GM23338 (cell line): ENCODE data around the gene SIAH1. TPM values are rescaled to one million over a fixed set of nuclear protein-coding genes. Genes with fewer than 3 reads are reported as not detected.
A peak's percentile ranks its signal among the peaks of the same experiment; 100 is the strongest.

Experiments
- ATAC-seq: fragments of 200-7000 bp; cut with Tn5 transposase; 3 replicates; pipeline ENCODE4 v1.9.1; 2020
- DNase-seq: peaks from one replicate; pipeline ENCODE4 v3.0.0-alpha.2; 2015; ENCODE audit warnings: low spot score
- H2AFZ ChIP-seq: fragments of 200-600 bp; sonication (generic); 2 replicates; pipeline ENCODE4 v1.8.0; 2016; ENCODE audit warnings: antibody characterized with exemption, mild to moderate bottlenecking, moderate library complexity
- H3F3A ChIP-seq: fragments of 200-600 bp; sonication (generic); replicated peaks from 2 replicates; pipeline ENCODE4 v1.8.0; 2017; ENCODE audit warnings: antibody characterized with exemption, mixed run types, low read depth
- H3K27ac ChIP-seq: fragments of 200-600 bp; sonication (generic); 2 replicates; pipeline ENCODE4 v1.6.1; 2016; ENCODE audit warnings: low read depth
- H3K27me3 ChIP-seq: fragments of 200-600 bp; sonication (generic); 2 replicates; pipeline ENCODE4 v1.8.0; 2016; ENCODE audit warnings: mild to moderate bottlenecking, mixed run types, moderate library complexity; ENCODE audit not compliant: insufficient read depth
- H3K36me3 ChIP-seq: fragments of 200-600 bp; sonication (generic); 2 replicates; pipeline ENCODE4 v1.8.0; 2016; ENCODE audit warnings: mild to moderate bottlenecking; ENCODE audit not compliant: insufficient read depth
- H3K4me1 ChIP-seq: fragments of 200-600 bp; sonication (generic); 2 replicates; pipeline ENCODE4 v1.8.0; 2016; ENCODE audit warnings: mild to moderate bottlenecking, moderate library complexity; ENCODE audit not compliant: insufficient read depth
- H3K4me2 ChIP-seq: fragments of 200-600 bp; sonication (generic); 2 replicates; pipeline ENCODE4 v1.7.1; 2017; ENCODE audit warnings: mixed run types
- H3K4me3 ChIP-seq: fragments of 200-600 bp; sonication (generic); 2 replicates; pipeline ENCODE4 v1.6.1; 2016; ENCODE audit warnings: mixed run types
- H3K79me2 ChIP-seq: fragments of 200-600 bp; sonication (generic); replicated peaks from 2 replicates; pipeline ENCODE4 v1.8.0; 2017; ENCODE audit warnings: mild to moderate bottlenecking; ENCODE audit not compliant: insufficient read depth
- H3K9me2 ChIP-seq: fragments of 200-600 bp; sonication (generic); 2 replicates; pipeline ENCODE4 v1.8.0; 2017; ENCODE audit not compliant: insufficient read depth
- H4K20me1 ChIP-seq: fragments of 200-600 bp; sonication (generic); replicated peaks from 2 replicates; pipeline ENCODE4 v1.8.0; 2017; ENCODE audit warnings: mild to moderate bottlenecking; ENCODE audit not compliant: insufficient read depth
- H3K27ac Mint-ChIP-seq: 2 replicates; pipeline ENCODE4 v1.8.0; 2020; ENCODE audit warnings: inconsistent platforms, mild to moderate bottlenecking, moderate library complexity, mixed read lengths
- H3K27me3 Mint-ChIP-seq: 3 replicates; pipeline ENCODE4 v1.8.0; 2022; ENCODE audit warnings: low read depth, mild to moderate bottlenecking, moderate library complexity, mixed read lengths, inconsistent platforms; ENCODE audit not compliant: insufficient read depth, poor library complexity
- H3K36me3 Mint-ChIP-seq: 3 replicates; pipeline ENCODE4 v1.8.0; 2021; ENCODE audit warnings: low read depth, mild to moderate bottlenecking, inconsistent platforms, moderate library complexity, mixed read lengths
- H3K4me1 Mint-ChIP-seq: 3 replicates; pipeline ENCODE4 v1.8.0; 2020; ENCODE audit warnings: mild to moderate bottlenecking, inconsistent platforms, mixed read lengths
- H3K4me3 Mint-ChIP-seq: 3 replicates; pipeline ENCODE4 v1.8.0; 2021; ENCODE audit warnings: moderate library complexity, mild to moderate bottlenecking, inconsistent platforms, mixed read lengths
- H3K9me3 Mint-ChIP-seq: 3 replicates; pipeline ENCODE4 v1.8.0; 2020; ENCODE audit warnings: moderate library complexity, mild to moderate bottlenecking, inconsistent platforms, mixed read lengths
- CREB1 ChIP-seq: fragments of 250-450 bp; sonication (Bioruptor Pico); IDR thresholded peaks from 2 replicates; pipeline ENCODE4 v1.5.0; 2020; ENCODE audit warnings: low read depth, mild to moderate bottlenecking, moderate library complexity
- NANOG ChIP-seq: IDR thresholded peaks from 2 replicates; pipeline ENCODE4 v1.6.1; 2016; ENCODE audit warnings: antibody characterized with exemption, borderline replicate concordance
- polyA plus RNA-seq: library from polyadenylated mRNA; unstranded; fragments of >200 nt; fragmentation: Nextera tagmentation; extraction: Ambion mirVana; gene quantifications from 2 replicates; pipeline ENCODE4 v1.2.1, GENCODE V29; 2016
- total RNA-seq: library from RNA; depleted of rRNA; stranded (reverse); fragments of >200 nt; shearing (Covaris generic); gene quantifications from 2 replicates; pipeline ENCODE4 v1.2.3, GENCODE V29; 2014
- TF ChIP-seq, protein P1 (sequence below): fragments of 250-450 bp; sonication (Bioruptor Pico); IDR thresholded peaks from 2 replicates; pipeline ENCODE4 v1.5.0; 2020; ENCODE audit warnings: mild to moderate bottlenecking, moderate library complexity
- TF ChIP-seq, protein P2 (sequence below): IDR thresholded peaks from 2 replicates; pipeline ENCODE4 v1.6.1; 2016; ENCODE audit warnings: antibody characterized with exemption
- TF ChIP-seq, protein P3 (sequence below), 2 experiments: fragments of 200-600 bp in 1 of 2; sonication (generic) in 1 of 2; conservative IDR thresholded peaks; 2 replicates each; pipeline versions ENCODE4 v1.5.1 to v1.6.1; 2016 to 2017; ENCODE audit warnings: antibody characterized with exemption in 2 of 2, low read depth in 2 of 2, mild to moderate bottlenecking in 2 of 2, moderate library complexity in 1 of 2
- TF ChIP-seq, protein P4 (sequence below): IDR thresholded peaks from one replicate; pipeline ENCODE4 v1.6.1; 2018; ENCODE audit warnings: antibody characterized with exemption; ENCODE audit not compliant: unreplicated experiment

The SIAH1 gene
- total and polyA plus RNA-seq, 2 experiments from 2014 or later, result 42.0 to 52.7 TPM

DNA sequence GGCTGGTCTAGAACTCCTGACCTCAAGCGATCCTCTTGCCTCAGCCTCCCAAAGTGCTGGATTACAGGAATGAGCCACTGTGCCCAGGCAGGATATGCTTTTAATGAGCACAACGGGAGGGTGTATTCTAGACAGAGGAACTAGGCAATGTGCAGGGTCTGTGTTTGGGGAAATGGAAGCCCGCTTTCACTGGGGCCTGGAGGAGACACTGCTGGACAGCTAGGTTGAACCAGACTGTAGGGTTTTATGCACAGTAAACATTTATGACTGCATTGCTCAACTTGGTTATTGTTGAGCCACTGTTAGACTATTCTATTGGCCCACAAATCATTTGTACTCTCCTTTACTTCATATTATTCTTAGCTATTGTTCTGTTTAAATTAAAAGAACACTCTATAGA lies 10.2 kb upstream of the SIAH1 start (continued):
- TF ChIP-seq, protein P1, sequence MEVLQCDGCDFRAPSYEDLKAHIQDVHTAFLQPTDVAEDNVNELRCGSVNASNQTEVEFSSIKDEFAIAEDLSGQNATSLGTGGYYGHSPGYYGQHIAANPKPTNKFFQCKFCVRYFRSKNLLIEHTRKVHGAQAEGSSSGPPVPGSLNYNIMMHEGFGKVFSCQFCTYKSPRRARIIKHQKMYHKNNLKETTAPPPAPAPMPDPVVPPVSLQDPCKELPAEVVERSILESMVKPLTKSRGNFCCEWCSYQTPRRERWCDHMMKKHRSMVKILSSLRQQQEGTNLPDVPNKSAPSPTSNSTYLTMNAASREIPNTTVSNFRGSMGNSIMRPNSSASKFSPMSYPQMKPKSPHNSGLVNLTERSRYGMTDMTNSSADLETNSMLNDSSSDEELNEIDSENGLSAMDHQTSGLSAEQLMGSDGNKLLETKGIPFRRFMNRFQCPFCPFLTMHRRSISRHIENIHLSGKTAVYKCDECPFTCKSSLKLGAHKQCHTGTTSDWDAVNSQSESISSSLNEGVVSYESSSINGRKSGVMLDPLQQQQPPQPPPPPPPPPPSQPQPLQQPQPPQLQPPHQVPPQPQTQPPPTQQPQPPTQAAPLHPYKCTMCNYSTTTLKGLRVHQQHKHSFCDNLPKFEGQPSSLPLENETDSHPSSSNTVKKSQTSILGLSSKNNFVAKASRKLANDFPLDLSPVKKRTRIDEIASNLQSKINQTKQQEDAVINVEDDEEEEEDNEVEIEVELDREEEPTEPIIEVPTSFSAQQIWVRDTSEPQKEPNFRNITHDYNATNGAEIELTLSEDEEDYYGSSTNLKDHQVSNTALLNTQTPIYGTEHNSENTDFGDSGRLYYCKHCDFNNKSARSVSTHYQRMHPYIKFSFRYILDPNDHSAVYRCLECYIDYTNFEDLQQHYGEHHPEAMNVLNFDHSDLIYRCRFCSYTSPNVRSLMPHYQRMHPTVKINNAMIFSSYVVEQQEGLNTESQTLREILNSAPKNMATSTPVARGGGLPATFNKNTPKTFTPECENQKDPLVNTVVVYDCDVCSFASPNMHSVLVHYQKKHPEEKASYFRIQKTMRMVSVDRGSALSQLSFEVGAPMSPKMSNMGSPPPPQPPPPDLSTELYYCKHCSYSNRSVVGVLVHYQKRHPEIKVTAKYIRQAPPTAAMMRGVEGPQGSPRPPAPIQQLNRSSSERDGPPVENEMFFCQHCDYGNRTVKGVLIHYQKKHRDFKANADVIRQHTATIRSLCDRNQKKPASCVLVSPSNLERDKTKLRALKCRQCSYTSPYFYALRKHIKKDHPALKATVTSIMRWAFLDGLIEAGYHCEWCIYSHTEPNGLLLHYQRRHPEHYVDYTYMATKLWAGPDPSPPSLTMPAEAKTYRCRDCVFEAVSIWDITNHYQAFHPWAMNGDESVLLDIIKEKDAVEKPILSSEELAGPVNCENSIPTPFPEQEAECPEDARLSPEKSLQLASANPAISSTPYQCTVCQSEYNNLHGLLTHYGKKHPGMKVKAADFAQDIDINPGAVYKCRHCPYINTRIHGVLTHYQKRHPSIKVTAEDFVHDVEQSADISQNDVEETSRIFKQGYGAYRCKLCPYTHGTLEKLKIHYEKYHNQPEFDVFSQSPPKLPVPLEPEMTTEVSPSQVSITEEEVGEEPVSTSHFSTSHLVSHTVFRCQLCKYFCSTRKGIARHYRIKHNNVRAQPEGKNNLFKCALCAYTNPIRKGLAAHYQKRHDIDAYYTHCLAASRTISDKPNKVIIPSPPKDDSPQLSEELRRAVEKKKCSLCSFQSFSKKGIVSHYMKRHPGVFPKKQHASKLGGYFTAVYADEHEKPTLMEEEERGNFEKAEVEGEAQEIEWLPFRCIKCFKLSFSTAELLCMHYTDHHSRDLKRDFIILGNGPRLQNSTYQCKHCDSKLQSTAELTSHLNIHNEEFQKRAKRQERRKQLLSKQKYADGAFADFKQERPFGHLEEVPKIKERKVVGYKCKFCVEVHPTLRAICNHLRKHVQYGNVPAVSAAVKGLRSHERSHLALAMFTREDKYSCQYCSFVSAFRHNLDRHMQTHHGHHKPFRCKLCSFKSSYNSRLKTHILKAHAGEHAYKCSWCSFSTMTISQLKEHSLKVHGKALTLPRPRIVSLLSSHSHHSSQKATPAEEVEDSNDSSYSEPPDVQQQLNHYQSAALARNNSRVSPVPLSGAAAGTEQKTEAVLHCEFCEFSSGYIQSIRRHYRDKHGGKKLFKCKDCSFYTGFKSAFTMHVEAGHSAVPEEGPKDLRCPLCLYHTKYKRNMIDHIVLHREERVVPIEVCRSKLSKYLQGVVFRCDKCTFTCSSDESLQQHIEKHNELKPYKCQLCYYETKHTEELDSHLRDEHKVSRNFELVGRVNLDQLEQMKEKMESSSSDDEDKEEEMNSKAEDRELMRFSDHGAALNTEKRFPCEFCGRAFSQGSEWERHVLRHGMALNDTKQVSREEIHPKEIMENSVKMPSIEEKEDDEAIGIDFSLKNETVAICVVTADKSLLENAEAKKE (CRISPR knock-in tag), result no peak
- TF ChIP-seq CREB1 (CRISPR knock-in tag) (no peak), NANOG (no peak)

DNA sequence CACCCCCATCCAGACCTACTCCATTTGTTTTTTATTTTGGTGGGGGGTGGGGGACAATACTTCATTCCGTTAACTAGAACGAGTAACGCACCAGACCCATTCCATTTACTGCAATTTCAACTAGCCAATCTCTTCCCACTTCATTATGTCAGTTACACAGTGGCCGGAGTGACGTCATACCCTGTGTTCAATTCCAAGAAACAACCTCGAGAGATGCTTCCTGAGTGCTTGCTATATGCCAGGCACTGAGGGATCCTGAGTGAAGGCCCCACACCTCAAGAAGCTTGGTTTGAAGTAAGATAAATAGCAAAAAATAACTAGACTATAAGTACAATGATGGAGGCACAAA lies 9.1 kb upstream of the SIAH1 start:
- no peaks in the 10 kb centered on the region for H3K9me2 ChIP-seq
- no peak for DNase-seq
- no peaks in the 10 kb centered on the region for H3K4me1 ChIP-seq
- H3K4me3 Mint-ChIP-seq, result no peak overlapping the region
- H3K27ac ChIP-seq, result no peak overlapping the region
- no peak overlapping the region for H3K4me3 ChIP-seq
- H3F3A ChIP-seq, result no peaks in the 10 kb centered on the region
- peak overlapping the region; percentile 91; the same call in 1 of the 2 replicates for H2AFZ ChIP-seq
- no peaks in the 10 kb centered on the region for H3K79me2 ChIP-seq
- no peaks in the 10 kb centered on the region; the same call in 2 of the 3 replicates for H3K9me3 Mint-ChIP-seq
- peaks cover 4% of the 10 kb centered on the region for H3K27me3 Mint-ChIP-seq
- H3K4me2 ChIP-seq, result no peak overlapping the region
- peak overlapping the region; percentile 11; the same call in 1 of the 2 replicates for H3K27ac Mint-ChIP-seq
- peaks cover 4% of the 10 kb centered on the region for H3K4me1 Mint-ChIP-seq
- no peak for ATAC-seq
- no peaks in the 10 kb centered on the region for H3K36me3 ChIP-seq
- no peaks in the 10 kb centered on the region for H3K27me3 ChIP-seq
- no peaks in the 10 kb centered on the region for H3K36me3 Mint-ChIP-seq
- H4K20me1 ChIP-seq, result no peaks in the 10 kb centered on the region
- TF ChIP-seq, protein P2, sequence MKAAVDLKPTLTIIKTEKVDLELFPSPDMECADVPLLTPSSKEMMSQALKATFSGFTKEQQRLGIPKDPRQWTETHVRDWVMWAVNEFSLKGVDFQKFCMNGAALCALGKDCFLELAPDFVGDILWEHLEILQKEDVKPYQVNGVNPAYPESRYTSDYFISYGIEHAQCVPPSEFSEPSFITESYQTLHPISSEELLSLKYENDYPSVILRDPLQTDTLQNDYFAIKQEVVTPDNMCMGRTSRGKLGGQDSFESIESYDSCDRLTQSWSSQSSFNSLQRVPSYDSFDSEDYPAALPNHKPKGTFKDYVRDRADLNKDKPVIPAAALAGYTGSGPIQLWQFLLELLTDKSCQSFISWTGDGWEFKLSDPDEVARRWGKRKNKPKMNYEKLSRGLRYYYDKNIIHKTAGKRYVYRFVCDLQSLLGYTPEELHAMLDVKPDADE, result no peak
- TF ChIP-seq NANOG (no peak), CREB1 (CRISPR knock-in tag) (no peak)
- TF ChIP-seq, protein P3, sequence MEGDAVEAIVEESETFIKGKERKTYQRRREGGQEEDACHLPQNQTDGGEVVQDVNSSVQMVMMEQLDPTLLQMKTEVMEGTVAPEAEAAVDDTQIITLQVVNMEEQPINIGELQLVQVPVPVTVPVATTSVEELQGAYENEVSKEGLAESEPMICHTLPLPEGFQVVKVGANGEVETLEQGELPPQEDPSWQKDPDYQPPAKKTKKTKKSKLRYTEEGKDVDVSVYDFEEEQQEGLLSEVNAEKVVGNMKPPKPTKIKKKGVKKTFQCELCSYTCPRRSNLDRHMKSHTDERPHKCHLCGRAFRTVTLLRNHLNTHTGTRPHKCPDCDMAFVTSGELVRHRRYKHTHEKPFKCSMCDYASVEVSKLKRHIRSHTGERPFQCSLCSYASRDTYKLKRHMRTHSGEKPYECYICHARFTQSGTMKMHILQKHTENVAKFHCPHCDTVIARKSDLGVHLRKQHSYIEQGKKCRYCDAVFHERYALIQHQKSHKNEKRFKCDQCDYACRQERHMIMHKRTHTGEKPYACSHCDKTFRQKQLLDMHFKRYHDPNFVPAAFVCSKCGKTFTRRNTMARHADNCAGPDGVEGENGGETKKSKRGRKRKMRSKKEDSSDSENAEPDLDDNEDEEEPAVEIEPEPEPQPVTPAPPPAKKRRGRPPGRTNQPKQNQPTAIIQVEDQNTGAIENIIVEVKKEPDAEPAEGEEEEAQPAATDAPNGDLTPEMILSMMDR (conservative IDR thresholded peaks at IDR 0.05; ENCODE audit: low read depth in 2 of 2), result no peak
- TF ChIP-seq, protein P4, sequence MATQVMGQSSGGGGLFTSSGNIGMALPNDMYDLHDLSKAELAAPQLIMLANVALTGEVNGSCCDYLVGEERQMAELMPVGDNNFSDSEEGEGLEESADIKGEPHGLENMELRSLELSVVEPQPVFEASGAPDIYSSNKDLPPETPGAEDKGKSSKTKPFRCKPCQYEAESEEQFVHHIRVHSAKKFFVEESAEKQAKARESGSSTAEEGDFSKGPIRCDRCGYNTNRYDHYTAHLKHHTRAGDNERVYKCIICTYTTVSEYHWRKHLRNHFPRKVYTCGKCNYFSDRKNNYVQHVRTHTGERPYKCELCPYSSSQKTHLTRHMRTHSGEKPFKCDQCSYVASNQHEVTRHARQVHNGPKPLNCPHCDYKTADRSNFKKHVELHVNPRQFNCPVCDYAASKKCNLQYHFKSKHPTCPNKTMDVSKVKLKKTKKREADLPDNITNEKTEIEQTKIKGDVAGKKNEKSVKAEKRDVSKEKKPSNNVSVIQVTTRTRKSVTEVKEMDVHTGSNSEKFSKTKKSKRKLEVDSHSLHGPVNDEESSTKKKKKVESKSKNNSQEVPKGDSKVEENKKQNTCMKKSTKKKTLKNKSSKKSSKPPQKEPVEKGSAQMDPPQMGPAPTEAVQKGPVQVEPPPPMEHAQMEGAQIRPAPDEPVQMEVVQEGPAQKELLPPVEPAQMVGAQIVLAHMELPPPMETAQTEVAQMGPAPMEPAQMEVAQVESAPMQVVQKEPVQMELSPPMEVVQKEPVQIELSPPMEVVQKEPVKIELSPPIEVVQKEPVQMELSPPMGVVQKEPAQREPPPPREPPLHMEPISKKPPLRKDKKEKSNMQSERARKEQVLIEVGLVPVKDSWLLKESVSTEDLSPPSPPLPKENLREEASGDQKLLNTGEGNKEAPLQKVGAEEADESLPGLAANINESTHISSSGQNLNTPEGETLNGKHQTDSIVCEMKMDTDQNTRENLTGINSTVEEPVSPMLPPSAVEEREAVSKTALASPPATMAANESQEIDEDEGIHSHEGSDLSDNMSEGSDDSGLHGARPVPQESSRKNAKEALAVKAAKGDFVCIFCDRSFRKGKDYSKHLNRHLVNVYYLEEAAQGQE, result no peak
